Left cardiac atrium (tissue), 4 donors: Measurements from ENCODE around the gene C1orf159. TPM values are rescaled to one million over a fixed set of nuclear protein-coding genes. Genes with fewer than 3 reads are reported as not detected.

ENCODE experiments used
- ATAC-seq, 2 donors: fragments of 200-7000 bp; cut with Tn5 transposase; one replicate each; pipeline ENCODE4 v1.9.1; 2020; ENCODE audit warnings: mild to moderate bottlenecking in 2 of 2, moderate library complexity in 2 of 2
- DNase-seq: peaks from one replicate; pipeline ENCODE4 v3.0.0-alpha.2; 2020
- intact Hi-C, 2 donors: fragments of 100-400 bp; cut with DNase I; formaldehyde crosslinking; loops; one replicate each; pipeline versions ENCODE4 v1.14.1 to v1.15.1; 2022 to 2023
- total RNA-seq, 2 donors: library from RNA; stranded (reverse); fragmentation: NEBNext Ultra II Directional; extraction: Animal tissue kit (Norgen Biotek cat#: 25700); gene quantifications; one replicate each; pipeline ENCODE4 v1.2.1, GENCODE V29; 2021
- donor health status: DM: no; HTN: yes; CAD: no.
- donor health status: DM: no; HTN: yes; CAD: no; lungs with severe emphysema.
- donor health status: DM: yes; HTN: yes; CAD: no.
- donor health status: Dilated cardiomyopathy.

C1orf159 gene
- total RNA-seq, 2 donors from 2014 or later = 5.3 to 6.1 TPM

DNA sequence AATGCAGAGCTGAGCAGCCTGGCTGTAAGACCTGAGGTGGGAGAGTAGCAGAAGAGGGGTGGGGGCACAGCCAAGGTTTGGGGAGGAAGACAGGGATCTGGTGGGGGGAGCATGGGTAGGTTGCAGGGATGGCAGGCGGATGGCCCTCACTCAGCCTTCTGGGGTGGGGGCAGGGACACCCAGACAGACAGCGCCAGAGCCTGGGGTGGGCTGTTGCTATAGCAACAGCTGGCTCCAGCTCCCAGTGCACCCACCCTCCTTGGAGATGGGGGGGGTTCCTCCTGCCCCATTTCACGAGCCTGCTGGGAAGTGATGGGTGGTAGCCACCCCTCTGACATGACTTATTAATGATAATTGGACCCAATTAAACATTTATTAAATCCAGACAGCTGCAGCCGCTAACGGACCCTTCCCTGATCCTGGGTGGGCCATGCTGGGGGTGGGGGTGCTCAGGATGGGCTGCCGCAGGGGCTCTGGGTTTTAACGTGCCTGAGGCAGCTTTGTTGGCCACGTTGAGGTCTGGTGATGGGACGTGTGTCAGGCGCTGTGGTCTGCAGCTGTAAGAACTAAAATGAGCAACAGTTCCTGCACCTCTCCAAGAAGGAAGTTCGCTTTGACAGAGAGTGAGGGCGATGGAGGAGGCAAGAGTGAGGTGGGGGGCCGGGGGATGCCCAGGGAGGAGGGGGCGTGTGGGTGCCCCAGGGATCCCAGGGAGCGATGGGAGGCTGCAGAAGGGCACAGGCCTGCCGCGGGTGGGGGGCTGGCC is 76.6 kb downstream of the C1orf159 start:
- intact Hi-C loops = no loop called here
- no peak for DNase-seq
- ATAC-seq = no peak

DNA sequence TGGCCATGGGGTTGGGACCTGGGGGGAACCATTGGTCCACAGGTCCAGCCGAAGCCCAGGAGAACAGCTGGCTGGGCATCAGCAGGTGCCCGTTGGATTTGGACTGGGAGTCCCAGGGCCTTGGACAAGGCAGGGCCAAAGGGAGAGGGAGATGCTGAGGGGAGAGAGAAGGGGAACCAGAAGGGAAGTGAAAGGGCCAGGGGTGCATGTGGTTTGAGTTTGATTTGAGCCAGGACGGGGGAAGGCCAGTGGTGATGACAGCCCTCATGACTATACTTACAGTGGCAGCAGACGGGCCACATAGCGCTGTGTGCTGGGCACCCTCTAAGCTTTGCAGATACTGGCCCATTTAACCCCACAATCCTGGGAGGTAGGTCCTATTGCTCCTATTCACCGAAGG is 77.2 kb downstream of the C1orf159 start:
- no peak for ATAC-seq
- intact Hi-C loops = no loop called here
- DNase-seq = no peak

DNA sequence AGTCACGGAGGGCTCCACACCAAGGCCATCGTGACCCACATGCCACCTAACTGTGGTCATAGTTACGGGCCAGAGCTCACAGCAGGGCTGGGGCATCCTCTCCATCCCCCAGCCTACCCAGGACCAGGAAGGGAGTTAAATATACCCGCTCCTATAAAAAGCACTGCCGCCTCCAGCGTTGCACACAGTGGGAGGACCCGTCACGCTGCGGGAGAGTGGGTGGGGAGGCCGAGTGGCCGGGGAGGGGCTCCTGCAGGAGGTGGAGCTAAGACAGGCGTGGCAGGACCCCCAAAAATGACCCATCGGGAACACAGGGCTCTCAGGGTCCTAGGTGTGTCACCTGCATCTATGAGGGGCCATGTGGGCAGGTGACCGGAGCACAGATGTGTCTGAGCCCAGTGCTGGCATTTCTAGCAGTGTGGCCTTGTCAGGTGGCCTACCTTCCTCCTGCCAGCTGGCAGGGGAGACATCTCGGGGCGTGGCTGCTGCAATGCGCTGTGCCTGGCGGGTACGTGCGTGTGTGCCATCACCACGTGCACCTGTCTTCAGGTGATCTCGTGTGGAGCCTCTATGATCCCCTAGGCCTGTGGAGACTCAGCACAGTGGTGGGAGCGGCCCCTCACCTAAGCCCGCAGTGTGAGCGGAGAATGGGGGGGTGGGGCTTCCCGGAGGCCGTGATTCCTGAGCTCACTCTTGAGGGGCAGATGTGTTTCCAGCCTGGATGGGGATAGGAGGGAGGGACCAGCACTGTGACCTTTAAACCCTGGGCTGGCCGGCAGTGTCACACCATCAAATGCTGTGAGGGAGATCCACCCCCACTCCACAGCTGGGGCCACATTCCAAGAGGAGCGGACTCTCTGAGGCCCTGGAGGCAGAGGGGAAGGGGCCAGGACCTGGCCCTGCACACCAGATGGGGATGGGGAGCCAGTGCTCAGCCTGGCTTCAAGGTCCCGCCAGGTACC is 78.2 kb downstream of the C1orf159 start:
- intact Hi-C loops = no loop called here
- DNase-seq = no peak
- ATAC-seq = no peak

DNA sequence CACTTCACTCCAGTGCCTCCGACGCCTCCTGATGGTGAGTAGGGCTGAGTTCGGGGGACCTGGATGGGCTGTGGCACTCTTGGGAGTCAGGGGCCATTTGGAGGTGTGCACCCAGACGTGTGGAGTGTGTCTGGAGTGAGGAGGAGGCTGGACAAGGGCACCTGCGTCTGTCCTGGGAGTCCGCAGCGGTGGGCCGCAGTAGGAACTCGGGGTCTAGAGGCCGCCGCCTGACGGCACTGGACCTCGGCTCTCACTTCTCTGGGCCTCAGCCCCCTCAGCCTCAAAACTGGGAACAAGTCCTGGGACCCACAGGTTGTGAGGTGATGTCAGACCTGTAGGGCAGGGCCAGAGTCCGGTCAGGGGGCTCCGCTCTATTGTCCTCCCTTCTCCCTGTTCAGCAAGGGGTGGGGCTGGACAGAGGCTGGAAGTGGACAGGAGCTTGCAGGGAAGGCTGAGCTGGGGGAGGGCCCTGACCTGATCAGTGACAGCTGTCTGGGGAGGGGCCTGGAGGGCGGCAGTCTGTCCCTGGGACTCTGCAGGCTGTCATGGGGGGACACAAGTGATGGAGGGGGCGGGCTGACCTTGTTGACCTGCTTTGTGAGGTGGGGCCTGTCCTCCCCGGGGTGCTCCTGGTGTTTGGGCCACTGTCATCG is 80.5 kb downstream of the C1orf159 start:
- no peak for DNase-seq
- intact Hi-C loops = no loop called here
- ATAC-seq = no peak

DNA sequence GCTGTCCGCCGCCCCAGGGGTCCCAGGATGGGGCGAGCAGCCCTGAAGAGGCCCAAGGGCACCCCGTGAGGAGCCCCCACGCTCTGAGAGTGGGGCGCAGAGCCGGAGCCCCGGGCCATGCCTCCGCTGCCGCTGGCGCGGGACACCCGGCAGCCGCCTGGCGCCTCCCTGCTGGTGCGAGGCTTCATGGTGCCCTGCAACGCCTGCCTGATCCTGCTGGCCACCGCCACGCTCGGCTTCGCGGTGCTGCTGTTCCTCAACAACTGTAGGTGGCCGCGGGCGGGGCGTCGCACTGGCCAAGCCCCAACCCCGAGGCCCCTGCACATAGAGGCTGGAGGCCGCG is 81.5 kb downstream of the C1orf159 start:
- intact Hi-C loops = no loop called here
- DNase-seq (no peak), ATAC-seq (no peak)

DNA sequence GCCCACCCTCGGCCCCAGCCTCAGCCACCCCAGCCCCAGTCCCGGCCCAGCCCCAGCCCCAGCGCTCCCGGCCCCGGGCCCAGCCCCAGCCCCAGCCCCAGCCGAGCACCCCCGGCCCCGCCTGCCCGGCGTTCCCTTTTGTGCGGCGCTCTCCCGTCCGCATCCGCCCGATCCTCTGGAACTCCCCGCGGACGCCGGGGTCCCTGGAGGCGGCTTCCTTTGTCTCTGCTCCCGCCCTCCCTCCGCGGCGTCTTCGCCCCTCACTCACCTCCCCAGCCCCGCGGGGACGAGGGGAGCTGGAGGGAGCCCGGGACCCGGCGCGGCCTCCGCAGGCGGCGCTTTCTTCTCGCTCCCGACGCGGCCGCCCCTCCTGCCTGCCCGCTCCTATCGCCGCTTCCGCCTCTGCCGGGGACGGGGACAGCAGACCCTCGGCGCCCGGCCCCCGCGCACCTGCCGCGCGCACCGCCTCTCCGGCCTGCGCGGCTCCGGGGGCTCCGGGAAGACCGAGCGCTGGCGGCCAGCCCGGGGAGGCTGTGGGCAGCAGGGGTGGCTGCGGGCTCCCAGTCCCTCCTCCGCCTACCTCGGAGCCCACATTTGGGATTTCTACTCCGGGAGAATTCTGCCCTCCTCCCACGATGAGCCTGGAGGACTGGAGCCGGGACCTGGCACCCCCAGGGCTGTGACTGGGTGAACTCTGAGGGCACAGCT is 82.0 kb downstream of the C1orf159 start:
- intact Hi-C loops = no loop called here
- peak; percentile 7 to 32 for ATAC-seq
- no peak for DNase-seq

DNA sequence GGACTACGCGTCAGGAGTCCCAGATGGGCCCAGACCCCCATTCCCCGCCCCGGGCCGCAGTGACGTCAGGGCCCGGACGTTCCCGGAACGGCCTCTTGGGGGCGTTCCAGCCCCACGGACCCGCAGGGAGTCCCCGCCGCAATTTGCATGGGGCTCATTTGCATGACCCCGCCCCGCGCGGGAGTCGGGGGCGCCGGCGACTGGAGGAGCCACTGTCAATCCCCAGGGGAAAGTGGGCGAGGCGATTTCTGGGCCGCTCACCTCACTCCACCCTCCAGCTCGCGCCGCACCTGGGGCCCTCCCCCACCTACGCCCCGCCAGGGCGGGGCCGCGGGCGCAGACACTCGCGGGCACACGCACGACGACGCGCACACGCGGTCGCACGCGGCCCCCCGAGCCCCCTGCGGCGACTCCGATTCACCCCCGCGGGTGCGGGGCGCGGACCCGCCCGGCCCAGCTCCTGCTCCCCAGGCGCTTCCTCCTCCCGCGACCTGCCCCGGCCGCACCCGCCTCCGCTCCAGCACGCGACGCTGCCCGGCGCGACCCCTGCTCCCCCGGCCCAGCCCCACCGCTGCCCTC is 82.8 kb downstream of the C1orf159 start:
- peak; percentile 88 to 91 for ATAC-seq
- DNase-seq = peak; percentile 86
- intact Hi-C loops = no loop called here

DNA sequence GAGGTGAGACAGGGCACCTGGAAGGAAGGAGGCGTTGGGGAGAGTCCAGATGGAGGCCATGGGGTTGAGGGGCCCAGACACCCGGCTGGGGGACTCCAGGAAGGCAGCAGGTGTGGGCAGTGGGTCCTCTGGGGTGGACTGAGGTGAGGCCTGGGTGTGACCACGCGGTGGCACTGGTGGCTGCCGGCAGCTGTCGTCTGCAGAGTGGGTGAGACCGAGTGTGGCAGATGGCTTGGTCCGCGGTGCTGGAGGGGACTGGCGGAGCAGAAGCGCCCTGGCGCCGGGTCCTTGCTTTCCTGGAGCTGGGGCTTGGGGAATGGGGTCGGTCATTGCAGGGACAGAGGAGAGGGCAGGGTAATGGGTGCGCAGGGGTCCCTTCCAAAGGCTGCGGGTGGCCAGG is 83.5 kb downstream of the C1orf159 start:
- DNase-seq = no peak
- intact Hi-C loops = no loop called here
- ATAC-seq = peak; percentile 34 to 51

Other genes starting within 250 kb of the C1orf159 start
- 1 to 10 TPM; 5.1 to 7.5 TPM for gene SAMD11, start 192.2 kb downstream of the C1orf159 start, total RNA-seq
- gene NOC2L, start 156.8 kb downstream of the C1orf159 start, total RNA-seq = 10 to 100 TPM; 38.1 to 48.7 TPM
- 1 to 10 TPM; 5.7 to 8.2 TPM for gene KLHL17, start 155.5 kb downstream of the C1orf159 start, total RNA-seq
- under 1 TPM; 0.38 to 0.50 TPM for gene PLEKHN1, start 149.6 kb downstream of the C1orf159 start, total RNA-seq
- gene PERM1, start 134.0 kb downstream of the C1orf159 start, total RNA-seq = 10 to 100 TPM; 78.9 to 85.5 TPM
- 10 to 100 TPM; 42.1 to 68.3 TPM for gene HES4, start 116.0 kb downstream of the C1orf159 start, total RNA-seq
- 10 to 100 TPM; 13.4 to 42.3 TPM for gene ISG15, start 102.6 kb downstream of the C1orf159 start, total RNA-seq
- gene AGRN, start 96.0 kb downstream of the C1orf159 start, total RNA-seq = 10 to 100 TPM; 14.8 to 25.7 TPM
- gene RNF223, start 41.8 kb downstream of the C1orf159 start, total RNA-seq = not detected
- gene TTLL10, start 57.8 kb upstream of the C1orf159 start, total RNA-seq = not detected
- gene TNFRSF18, start 90.5 kb upstream of the C1orf159 start, total RNA-seq = under 1 TPM in 1 of 2 donors, not detected in 1; 0.44 TPM
- gene TNFRSF4, start 98.1 kb upstream of the C1orf159 start, total RNA-seq = 1 to 10 TPM; 1.2 to 1.6 TPM
- gene SDF4, start 115.9 kb upstream of the C1orf159 start, total RNA-seq = 100 to 1,000 TPM; 132 to 173 TPM
- 10 to 100 TPM; 11.3 to 16.0 TPM for gene B3GALT6, start 116.1 kb upstream of the C1orf159 start, total RNA-seq
- gene C1QTNF12, start 130.6 kb upstream of the C1orf159 start, total RNA-seq = 1 to 10 TPM in 1 of 2 donors, not detected in 1; 1.5 TPM
- 10 to 100 TPM; 35.9 to 41.5 TPM for gene UBE2J2, start 157.8 kb upstream of the C1orf159 start, total RNA-seq
- gene SCNN1D, start 164.3 kb upstream of the C1orf159 start, total RNA-seq = 1 to 10 TPM; 3.5 to 4.1 TPM
- gene ACAP3, start 191.8 kb upstream of the C1orf159 start, total RNA-seq = 10 to 100 TPM; 36.2 to 46.7 TPM
- gene PUSL1, start 192.5 kb upstream of the C1orf159 start, total RNA-seq = 10 to 100 TPM; 11.4 to 12.2 TPM
- gene INTS11, start 208.6 kb upstream of the C1orf159 start, total RNA-seq = 10 to 100 TPM; 48.5 to 60.0 TPM
- gene CPTP, start 208.7 kb upstream of the C1orf159 start, total RNA-seq = 10 to 100 TPM; 31.8 to 32.5 TPM
- under 1 TPM; 0.44 to 0.65 TPM for gene TAS1R3, start 215.2 kb upstream of the C1orf159 start, total RNA-seq
- gene DVL1, start 233.3 kb upstream of the C1orf159 start, total RNA-seq = 10 to 100 TPM; 63.5 to 69.2 TPM
- gene MXRA8, start 242.5 kb upstream of the C1orf159 start, total RNA-seq = 10 to 100 TPM; 38.3 to 44.3 TPM